Liver (tissue), 9 donors: ENCODE measurements around the gene ASPSCR1. TPM values are rescaled to one million over a fixed set of nuclear protein-coding genes. Genes with fewer than 3 reads are reported as not detected.

Experiments used
- DNase-seq: peaks from one replicate; pipeline ENCODE4 v3.0.0-alpha.2; 2017; ENCODE audit warnings: low spot score
- H3K27ac ChIP-seq, 2 donors: one replicate each; pipeline ENCODE4 v1.7.0; 2013; ENCODE audit warnings: inconsistent platforms in 2 of 2, low read length in 2 of 2, control low read depth in 1 of 2, low read depth in 1 of 2, mild to moderate bottlenecking in 1 of 2
- H3K27me3 ChIP-seq, 4 donors: one replicate each; pipeline versions ENCODE4 v1.6.1 to v1.7.0; 2013; ENCODE audit warnings: low read length in 3 of 4, inconsistent platforms in 1 of 4, mild to moderate bottlenecking in 1 of 4, moderate library complexity in 1 of 4; ENCODE audit not compliant: control insufficient read depth in 4 of 4, insufficient read depth in 4 of 4
- H3K36me3 ChIP-seq, 4 donors: one replicate each; pipeline versions ENCODE4 v1.6.1 to v1.7.0; 2013; ENCODE audit warnings: low read length in 3 of 4, mild to moderate bottlenecking in 3 of 4, low read depth in 1 of 4, moderate library complexity in 1 of 4; ENCODE audit not compliant: control insufficient read depth in 4 of 4, insufficient read depth in 3 of 4
- H3K4me1 ChIP-seq, 4 donors: one replicate each; pipeline versions ENCODE4 v1.6.1 to v1.7.0; 2013; ENCODE audit warnings: low read length in 3 of 4, mild to moderate bottlenecking in 3 of 4, moderate library complexity in 1 of 4; ENCODE audit not compliant: control insufficient read depth in 4 of 4, insufficient read depth in 4 of 4
- H3K4me3 ChIP-seq, 3 donors: one replicate each; pipeline versions ENCODE4 v1.6.1 to v1.7.0; 2013; ENCODE audit warnings: low read length in 3 of 3, control low read depth in 1 of 3, low read depth in 1 of 3, mild to moderate bottlenecking in 1 of 3
- H3K9ac ChIP-seq, 2 donors: one replicate each; pipeline ENCODE4 v1.7.0; 2013; ENCODE audit warnings: low read length in 2 of 2, mild to moderate bottlenecking in 2 of 2, moderate library complexity in 2 of 2, control low read depth in 1 of 2, low read depth in 1 of 2
- H3K9me3 ChIP-seq, 4 donors: one replicate each; pipeline versions ENCODE4 v1.6.1 to v1.7.0; 2013; ENCODE audit warnings: low read length in 3 of 4; ENCODE audit not compliant: control insufficient read depth in 4 of 4
- EGR1 ChIP-seq, 2 donors: IDR thresholded peaks; 2 replicates each; pipeline ENCODE4 v1.6.1; 2016 to 2018; ENCODE audit warnings: antibody characterized with exemption in 2 of 2, low read depth in 2 of 2
- FOXA1 ChIP-seq: IDR thresholded peaks from 2 replicates; pipeline ENCODE4 v1.6.1; 2016; ENCODE audit warnings: antibody characterized with exemption
- GABPA ChIP-seq, 2 donors: IDR thresholded peaks in 1 of 2; conservative IDR thresholded peaks in 1 of 2; 2 replicates each; pipeline ENCODE4 v1.6.1; 2016; ENCODE audit warnings: antibody characterized with exemption in 2 of 2, mild to moderate bottlenecking in 1 of 2, moderate library complexity in 1 of 2
- HNF4G ChIP-seq: IDR thresholded peaks from 2 replicates; pipeline ENCODE4 v1.6.1; 2016; ENCODE audit warnings: antibody characterized with exemption
- JUND ChIP-seq, 2 donors: IDR thresholded peaks; 2 replicates each; pipeline ENCODE4 v1.6.1; 2016; ENCODE audit warnings: antibody characterized with exemption in 2 of 2
- RAD21 ChIP-seq, 2 donors: IDR thresholded peaks; 2 replicates each; pipeline ENCODE4 v1.6.1; 2016; ENCODE audit warnings: antibody characterized with exemption in 2 of 2, mild to moderate bottlenecking in 2 of 2
- RXRA ChIP-seq, 2 donors: IDR thresholded peaks; 2 replicates each; pipeline ENCODE4 v1.6.1; 2017 to 2018; ENCODE audit warnings: antibody characterized with exemption in 2 of 2, mild to moderate bottlenecking in 1 of 2
- SP1 ChIP-seq: IDR thresholded peaks from 2 replicates; pipeline ENCODE4 v1.6.1; 2018; ENCODE audit warnings: antibody characterized with exemption, mild to moderate bottlenecking
- TAF1 ChIP-seq: conservative IDR thresholded peaks from 2 replicates; pipeline ENCODE4 v1.6.1; 2016; ENCODE audit warnings: antibody characterized with exemption, mild to moderate bottlenecking
- YY1 ChIP-seq: IDR thresholded peaks from 2 replicates; pipeline ENCODE4 v1.6.1; 2016; ENCODE audit warnings: antibody characterized with exemption, mild to moderate bottlenecking
- WGBS: extraction: QIAGEN DNeasy Blood & Tissue Kit; methylation state at CpG from one replicate; pipeline ENCODE4 v1.1.7; 2013; 5-methylcytosine and 5-hydroxymethylcytosine counted together
- polyA plus RNA-seq, 2 donors: library from polyadenylated mRNA; stranded (reverse) in 1 of 2; unstranded in 1 of 2; fragments of 200-250 nt in 1 of 2; fragments of >200 nt in 1 of 2; fragmentation: Nextera tagmentation in 1 of 2; extraction: Ambion mirVana in 1 of 2; gene quantifications; one replicate each; pipeline versions ENCODE4 v1.2.1 to v1.2.3, GENCODE V29; 2013 to 2015
- total RNA-seq, 2 donors: library from RNA; depleted of rRNA; stranded (reverse); fragments of >200 nt; gene quantifications; one replicate each; pipeline ENCODE4 v1.2.3, GENCODE V29; 2014
- TF ChIP-seq, protein P1 (sequence below): IDR thresholded peaks from 2 replicates; pipeline ENCODE4 v1.6.1; 2016; ENCODE audit warnings: antibody characterized with exemption
- TF ChIP-seq, protein P2 (sequence below): fragments of 150-350 bp; IDR thresholded peaks from 2 replicates; pipeline ENCODE4 v1.5.1; 2017; ENCODE audit warnings: improper control_type of control experiment, low read depth, low read length; ENCODE audit not compliant: missing input control
- TF ChIP-seq, protein P3 (sequence below): IDR thresholded peaks from 2 replicates; pipeline ENCODE4 v1.6.1; 2016; ENCODE audit warnings: antibody characterized with exemption
- TF ChIP-seq, protein P4 (sequence below): IDR thresholded peaks from 2 replicates; pipeline ENCODE4 v1.6.1; 2016; ENCODE audit warnings: antibody characterized with exemption, mild to moderate bottlenecking
- donor health status: healthy.
- donor health status: healthy.
- donor health status: healthy.
- donor health status: healthy.
- donor health status: healthy.

The ASPSCR1 gene
- total and polyA plus RNA-seq, 4 donors, result 17.8 to 26.2 (median 20.4) TPM

DNA sequence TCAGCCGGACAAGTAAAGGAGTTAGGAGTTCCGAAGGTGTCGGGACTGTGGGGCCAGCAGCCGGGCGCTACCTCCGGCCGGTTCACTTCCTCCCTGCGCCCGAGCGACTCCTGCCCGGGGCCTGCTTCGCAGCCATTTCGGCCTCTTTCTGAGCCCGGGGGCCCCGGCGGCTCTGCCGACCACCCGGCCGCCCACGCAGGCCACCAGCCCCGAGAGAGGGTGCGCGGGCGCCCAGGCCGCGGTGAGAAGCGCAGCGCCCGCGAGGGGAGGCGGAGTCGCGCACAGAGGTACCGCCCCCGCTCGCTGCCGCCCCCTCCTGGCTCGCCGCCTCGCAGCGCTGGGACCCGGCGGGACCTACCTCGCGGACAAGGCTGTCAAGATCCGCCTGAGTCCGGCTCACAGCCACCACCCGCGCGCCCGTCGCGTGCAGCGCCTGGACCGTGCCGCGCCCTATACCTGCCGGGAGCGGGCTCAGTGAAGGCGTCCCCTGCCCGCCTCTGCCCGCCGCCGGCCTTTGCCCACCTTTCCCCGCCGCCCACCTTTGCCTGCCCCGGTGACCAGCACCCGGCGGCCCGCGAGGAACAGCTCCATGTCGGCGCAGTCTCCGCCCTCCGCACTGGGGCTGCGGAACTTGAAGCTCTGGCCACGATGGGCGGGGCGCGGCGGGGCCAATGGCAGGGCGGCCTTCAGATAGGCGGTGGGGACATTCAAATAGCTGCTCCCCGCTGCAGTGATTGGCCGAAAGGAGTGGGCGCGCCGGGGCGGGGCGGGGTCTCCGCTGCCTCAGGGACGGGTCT is 59.9 kb downstream of the ASPSCR1 start, which contains the start of gene DCXR:
Gene DCXR, minus strand, starts transcription at position 606 of the 797 bp plus-strand sequence. Its CDS starts 15 bp downstream, at position 591.
- peak within 1 kb of the TSS; percentile 90 to 99 for H3K27ac ChIP-seq
- peak within 1 kb of the TSS; percentile 70 to 96 for H3K9ac ChIP-seq
- under 1% methylated on average over 92 of the region's 92 CpGs for WGBS

DNA sequence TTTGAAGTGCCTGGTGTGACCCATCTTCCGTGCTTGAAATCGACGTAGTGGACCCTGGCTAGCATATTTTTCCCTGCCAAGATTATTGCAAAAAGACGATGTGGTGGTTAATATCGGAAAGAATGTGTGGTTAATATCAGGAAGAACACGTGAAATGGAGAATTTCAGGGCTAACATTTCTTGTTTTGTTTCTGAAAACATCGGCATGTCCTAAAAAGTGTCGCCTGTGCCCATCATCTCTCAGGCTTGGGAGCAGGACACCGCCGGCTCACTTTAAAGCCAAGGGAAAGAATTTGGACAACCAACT is 60.4 kb downstream of the ASPSCR1 start:
- 3% methylated on average over 10 of the region's 10 CpGs for WGBS
- Histone ChIP-seq H3K27ac (peak overlapping the region; percentile 90 to 99), H3K27me3 (no peaks in the 10 kb centered on the region), H3K4me1 (peaks cover 16 to 60% (median 37%) of the 10 kb centered on the region in 4 donors), H3K9me3 (no peaks in the 10 kb centered on the region), H3K36me3 (peaks cover 0 to 5% (median 1%) of the 10 kb centered on the region in 4 donors), H3K9ac (peak overlapping the region in 1 of 2 donors; percentile 3), H3K4me3 (no peak overlapping the region)
- DNase-seq, result no peak
- peak in 1 of 2 donors; percentile 14 for TF ChIP-seq JUND (IDR thresholded peaks at IDR 0.05)
- TF ChIP-seq, protein P1, sequence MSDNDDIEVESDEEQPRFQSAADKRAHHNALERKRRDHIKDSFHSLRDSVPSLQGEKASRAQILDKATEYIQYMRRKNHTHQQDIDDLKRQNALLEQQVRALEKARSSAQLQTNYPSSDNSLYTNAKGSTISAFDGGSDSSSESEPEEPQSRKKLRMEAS, result peak; percentile 28
- TF ChIP-seq, protein P2, sequence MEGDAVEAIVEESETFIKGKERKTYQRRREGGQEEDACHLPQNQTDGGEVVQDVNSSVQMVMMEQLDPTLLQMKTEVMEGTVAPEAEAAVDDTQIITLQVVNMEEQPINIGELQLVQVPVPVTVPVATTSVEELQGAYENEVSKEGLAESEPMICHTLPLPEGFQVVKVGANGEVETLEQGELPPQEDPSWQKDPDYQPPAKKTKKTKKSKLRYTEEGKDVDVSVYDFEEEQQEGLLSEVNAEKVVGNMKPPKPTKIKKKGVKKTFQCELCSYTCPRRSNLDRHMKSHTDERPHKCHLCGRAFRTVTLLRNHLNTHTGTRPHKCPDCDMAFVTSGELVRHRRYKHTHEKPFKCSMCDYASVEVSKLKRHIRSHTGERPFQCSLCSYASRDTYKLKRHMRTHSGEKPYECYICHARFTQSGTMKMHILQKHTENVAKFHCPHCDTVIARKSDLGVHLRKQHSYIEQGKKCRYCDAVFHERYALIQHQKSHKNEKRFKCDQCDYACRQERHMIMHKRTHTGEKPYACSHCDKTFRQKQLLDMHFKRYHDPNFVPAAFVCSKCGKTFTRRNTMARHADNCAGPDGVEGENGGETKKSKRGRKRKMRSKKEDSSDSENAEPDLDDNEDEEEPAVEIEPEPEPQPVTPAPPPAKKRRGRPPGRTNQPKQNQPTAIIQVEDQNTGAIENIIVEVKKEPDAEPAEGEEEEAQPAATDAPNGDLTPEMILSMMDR, result no peak
- peak; percentile 67 to 78 for TF ChIP-seq RXRA (IDR thresholded peaks at IDR 0.05)
- TF ChIP-seq, protein P3, sequence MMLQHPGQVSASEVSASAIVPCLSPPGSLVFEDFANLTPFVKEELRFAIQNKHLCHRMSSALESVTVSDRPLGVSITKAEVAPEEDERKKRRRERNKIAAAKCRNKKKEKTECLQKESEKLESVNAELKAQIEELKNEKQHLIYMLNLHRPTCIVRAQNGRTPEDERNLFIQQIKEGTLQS, result no peak
- peak; percentile 36 for TF ChIP-seq HNF4G
- TF ChIP-seq, protein P4, sequence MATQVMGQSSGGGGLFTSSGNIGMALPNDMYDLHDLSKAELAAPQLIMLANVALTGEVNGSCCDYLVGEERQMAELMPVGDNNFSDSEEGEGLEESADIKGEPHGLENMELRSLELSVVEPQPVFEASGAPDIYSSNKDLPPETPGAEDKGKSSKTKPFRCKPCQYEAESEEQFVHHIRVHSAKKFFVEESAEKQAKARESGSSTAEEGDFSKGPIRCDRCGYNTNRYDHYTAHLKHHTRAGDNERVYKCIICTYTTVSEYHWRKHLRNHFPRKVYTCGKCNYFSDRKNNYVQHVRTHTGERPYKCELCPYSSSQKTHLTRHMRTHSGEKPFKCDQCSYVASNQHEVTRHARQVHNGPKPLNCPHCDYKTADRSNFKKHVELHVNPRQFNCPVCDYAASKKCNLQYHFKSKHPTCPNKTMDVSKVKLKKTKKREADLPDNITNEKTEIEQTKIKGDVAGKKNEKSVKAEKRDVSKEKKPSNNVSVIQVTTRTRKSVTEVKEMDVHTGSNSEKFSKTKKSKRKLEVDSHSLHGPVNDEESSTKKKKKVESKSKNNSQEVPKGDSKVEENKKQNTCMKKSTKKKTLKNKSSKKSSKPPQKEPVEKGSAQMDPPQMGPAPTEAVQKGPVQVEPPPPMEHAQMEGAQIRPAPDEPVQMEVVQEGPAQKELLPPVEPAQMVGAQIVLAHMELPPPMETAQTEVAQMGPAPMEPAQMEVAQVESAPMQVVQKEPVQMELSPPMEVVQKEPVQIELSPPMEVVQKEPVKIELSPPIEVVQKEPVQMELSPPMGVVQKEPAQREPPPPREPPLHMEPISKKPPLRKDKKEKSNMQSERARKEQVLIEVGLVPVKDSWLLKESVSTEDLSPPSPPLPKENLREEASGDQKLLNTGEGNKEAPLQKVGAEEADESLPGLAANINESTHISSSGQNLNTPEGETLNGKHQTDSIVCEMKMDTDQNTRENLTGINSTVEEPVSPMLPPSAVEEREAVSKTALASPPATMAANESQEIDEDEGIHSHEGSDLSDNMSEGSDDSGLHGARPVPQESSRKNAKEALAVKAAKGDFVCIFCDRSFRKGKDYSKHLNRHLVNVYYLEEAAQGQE, result peak; percentile 26
- TF ChIP-seq TAF1, result no peak
- TF ChIP-seq SP1, result peak; percentile 57

More for the DNA sequence above, 59.9 kb downstream of the ASPSCR1 start, which contains the start of gene DCXR:
- TF ChIP-seq YY1 (no peak), FOXA1 (peak; percentile 11), HNF4G (no peak), RAD21 (IDR thresholded peaks at IDR 0.05) (peak in 1 of 2 donors; percentile 35), SP1 (peak; percentile 95), EGR1 (IDR thresholded peaks at IDR 0.05; ENCODE audit: low read depth in 2 of 2) (peak in 1 of 2 donors; percentile 81), JUND (IDR thresholded peaks at IDR 0.05) (no peak), GABPA (IDR thresholded peaks at IDR 0.05 in 1 of 2, conservative IDR thresholded peaks at IDR 0.05 in 1 of 2) (peak in 1 of 2 donors; percentile 52), RXRA (IDR thresholded peaks at IDR 0.05) (no peak)
- TF ChIP-seq, protein P3, result no peak
- TF ChIP-seq, protein P4, result peak; percentile 50
- TF ChIP-seq, protein P2, result peak; percentile 68
- H3K9me3 ChIP-seq, result no peaks in the 10 kb centered on the region
- H3K36me3 ChIP-seq, result peaks cover 0 to 5% (median 1%) of the 10 kb centered on the region in 4 donors
- H3K4me3 ChIP-seq, result peak within 1 kb of the TSS; percentile 40 to 90 (median 70)
- H3K27me3 ChIP-seq, result no peaks in the 10 kb centered on the region
- peak; percentile 97 for DNase-seq
- peaks cover 16 to 64% (median 40%) of the 10 kb centered on the region in 4 donors for H3K4me1 ChIP-seq
